Measurements from ENCODE around the gene LRRC43.

LRRC43 gene

GRCh38 chr12:122140467-122141257 is 42.3 kb upstream of the LRRC43 start:
- H3K36me3 ChIP-seq (ENCODE audit: control insufficient read depth, insufficient read depth, low read length) = peaks cover 42% of the 10 kb centered on the region
- no peak overlapping the region for H3K27ac ChIP-seq (ENCODE audit: insufficient read depth, low read length, poor library complexity, severe bottlenecking)
- H3K4me1 ChIP-seq (ENCODE audit: control insufficient read depth, insufficient read depth, low read length, poor library complexity, severe bottlenecking) = no peaks in the 10 kb centered on the region
- DNase-seq = no peak
- H3K4me3 ChIP-seq (ENCODE audit: insufficient read depth, low read depth, low read length, poor library complexity, severe bottlenecking) = no peak overlapping the region
- no peaks in the 10 kb centered on the region for H3K9me3 ChIP-seq (ENCODE audit: control insufficient read depth, low read length)
- no peaks in the 10 kb centered on the region for H3K27me3 ChIP-seq (replicated peaks; ENCODE audit: control insufficient read depth, insufficient read depth, low read length, poor library complexity, severe bottlenecking)

- Histone ChIP-seq H3K27ac (ENCODE audit: insufficient read depth, low read length, poor library complexity, severe bottlenecking) (no peak overlapping the region), H3K36me3 (ENCODE audit: control insufficient read depth, insufficient read depth, low read length) (peaks cover 42% of the 10 kb centered on the region), H3K27me3 (replicated peaks; ENCODE audit: control insufficient read depth, insufficient read depth, low read length, poor library complexity, severe bottlenecking) (no peaks in the 10 kb centered on the region), H3K9me3 (ENCODE audit: control insufficient read depth, low read length) (no peaks in the 10 kb centered on the region), H3K4me1 (ENCODE audit: control insufficient read depth, insufficient read depth, low read length, poor library complexity, severe bottlenecking) (no peaks in the 10 kb centered on the region), H3K4me3 (ENCODE audit: insufficient read depth, low read depth, low read length, poor library complexity, severe bottlenecking) (no peak overlapping the region)
- DNase-seq = no peak
Measured at GRCh38 chr12:122141911-122142725, 40.8 kb upstream of the LRRC43 start.

- no peaks in the 10 kb centered on the region for H3K27me3 ChIP-seq (replicated peaks; ENCODE audit: control insufficient read depth, insufficient read depth, low read length, poor library complexity, severe bottlenecking)
- H3K4me1 ChIP-seq (ENCODE audit: control insufficient read depth, insufficient read depth, low read length, poor library complexity, severe bottlenecking) = no peaks in the 10 kb centered on the region
- H3K36me3 ChIP-seq (ENCODE audit: control insufficient read depth, insufficient read depth, low read length) = peaks cover 42% of the 10 kb centered on the region
- DNase-seq = no peak
- H3K27ac ChIP-seq (ENCODE audit: insufficient read depth, low read length, poor library complexity, severe bottlenecking) = no peak overlapping the region
- no peaks in the 10 kb centered on the region for H3K9me3 ChIP-seq (ENCODE audit: control insufficient read depth, low read length)
- no peak overlapping the region for H3K4me3 ChIP-seq (ENCODE audit: insufficient read depth, low read depth, low read length, poor library complexity, severe bottlenecking)
Measured at GRCh38 chr12:122142857-122143256, 40.1 kb upstream of the LRRC43 start.

- Histone ChIP-seq H3K9me3 (ENCODE audit: control insufficient read depth, low read length) (no peaks in the 10 kb centered on the region), H3K27ac (ENCODE audit: insufficient read depth, low read length, poor library complexity, severe bottlenecking) (no peak overlapping the region), H3K36me3 (ENCODE audit: control insufficient read depth, insufficient read depth, low read length) (peaks cover 36% of the 10 kb centered on the region), H3K4me1 (ENCODE audit: control insufficient read depth, insufficient read depth, low read length, poor library complexity, severe bottlenecking) (no peaks in the 10 kb centered on the region), H3K27me3 (replicated peaks; ENCODE audit: control insufficient read depth, insufficient read depth, low read length, poor library complexity, severe bottlenecking) (no peaks in the 10 kb centered on the region), H3K4me3 (ENCODE audit: insufficient read depth, low read depth, low read length, poor library complexity, severe bottlenecking) (no peak overlapping the region)
- DNase-seq = no peak
Measured at GRCh38 chr12:122144885-122145284, 38.0 kb upstream of the LRRC43 start.

GRCh38 chr12:122145505-122146330 is 37.2 kb upstream of the LRRC43 start:
- H3K4me1 ChIP-seq (ENCODE audit: control insufficient read depth, insufficient read depth, low read length, poor library complexity, severe bottlenecking) = no peaks in the 10 kb centered on the region
- no peak for DNase-seq
- peaks cover 30% of the 10 kb centered on the region for H3K36me3 ChIP-seq (ENCODE audit: control insufficient read depth, insufficient read depth, low read length)
- H3K4me3 ChIP-seq (ENCODE audit: insufficient read depth, low read depth, low read length, poor library complexity, severe bottlenecking) = no peak overlapping the region
- H3K27ac ChIP-seq (ENCODE audit: insufficient read depth, low read length, poor library complexity, severe bottlenecking) = no peak overlapping the region
- H3K27me3 ChIP-seq (replicated peaks; ENCODE audit: control insufficient read depth, insufficient read depth, low read length, poor library complexity, severe bottlenecking) = no peaks in the 10 kb centered on the region
- no peaks in the 10 kb centered on the region for H3K9me3 ChIP-seq (ENCODE audit: control insufficient read depth, low read length)

- Histone ChIP-seq H3K9me3 (ENCODE audit: control insufficient read depth, low read length) (no peaks in the 10 kb centered on the region), H3K4me3 (ENCODE audit: insufficient read depth, low read depth, low read length, poor library complexity, severe bottlenecking) (no peak overlapping the region), H3K27ac (ENCODE audit: insufficient read depth, low read length, poor library complexity, severe bottlenecking) (no peak overlapping the region), H3K27me3 (replicated peaks; ENCODE audit: control insufficient read depth, insufficient read depth, low read length, poor library complexity, severe bottlenecking) (no peaks in the 10 kb centered on the region), H3K4me1 (ENCODE audit: control insufficient read depth, insufficient read depth, low read length, poor library complexity, severe bottlenecking) (no peaks in the 10 kb centered on the region), H3K36me3 (ENCODE audit: control insufficient read depth, insufficient read depth, low read length) (peaks cover 11% of the 10 kb centered on the region)
- DNase-seq = no peak
Measured at GRCh38 chr12:122147514-122148290, 35.2 kb upstream of the LRRC43 start.

- H3K9me3 ChIP-seq (ENCODE audit: control insufficient read depth, low read length) = no peaks in the 10 kb centered on the region
- H3K4me1 ChIP-seq (ENCODE audit: control insufficient read depth, insufficient read depth, low read length, poor library complexity, severe bottlenecking) = no peaks in the 10 kb centered on the region
- no peaks in the 10 kb centered on the region for H3K27me3 ChIP-seq (replicated peaks; ENCODE audit: control insufficient read depth, insufficient read depth, low read length, poor library complexity, severe bottlenecking)
- no peak overlapping the region for H3K4me3 ChIP-seq (ENCODE audit: insufficient read depth, low read depth, low read length, poor library complexity, severe bottlenecking)
- H3K27ac ChIP-seq (ENCODE audit: insufficient read depth, low read length, poor library complexity, severe bottlenecking) = no peak overlapping the region
- peaks cover 4% of the 10 kb centered on the region for H3K36me3 ChIP-seq (ENCODE audit: control insufficient read depth, insufficient read depth, low read length)
- no peak for DNase-seq
Measured at GRCh38 chr12:122148657-122149056, 34.3 kb upstream of the LRRC43 start.

- no peak for DNase-seq
- no peaks in the 10 kb centered on the region for H3K36me3 ChIP-seq (ENCODE audit: control insufficient read depth, insufficient read depth, low read length)
Measured at GRCh38 chr12:122150127-122150681, 32.7 kb upstream of the LRRC43 start.

GRCh38 chr12:122152754-122153153 is 30.2 kb upstream of the LRRC43 start:
- H3K27me3 ChIP-seq (replicated peaks; ENCODE audit: control insufficient read depth, insufficient read depth, low read length, poor library complexity, severe bottlenecking) = no peaks in the 10 kb centered on the region
- no peak overlapping the region for H3K27ac ChIP-seq (ENCODE audit: insufficient read depth, low read length, poor library complexity, severe bottlenecking)
- H3K4me3 ChIP-seq (ENCODE audit: insufficient read depth, low read depth, low read length, poor library complexity, severe bottlenecking) = no peak overlapping the region
- H3K36me3 ChIP-seq (ENCODE audit: control insufficient read depth, insufficient read depth, low read length) = no peaks in the 10 kb centered on the region
- no peaks in the 10 kb centered on the region for H3K9me3 ChIP-seq (ENCODE audit: control insufficient read depth, low read length)
- no peak for DNase-seq
- H3K4me1 ChIP-seq (ENCODE audit: control insufficient read depth, insufficient read depth, low read length, poor library complexity, severe bottlenecking) = no peaks in the 10 kb centered on the region

More at GRCh38 chr12:122150127-122150681, 32.7 kb upstream of the LRRC43 start:
- Histone ChIP-seq H3K4me1 (ENCODE audit: control insufficient read depth, insufficient read depth, low read length, poor library complexity, severe bottlenecking) (no peaks in the 10 kb centered on the region), H3K27me3 (replicated peaks; ENCODE audit: control insufficient read depth, insufficient read depth, low read length, poor library complexity, severe bottlenecking) (no peaks in the 10 kb centered on the region), H3K4me3 (ENCODE audit: insufficient read depth, low read depth, low read length, poor library complexity, severe bottlenecking) (no peak overlapping the region), H3K27ac (ENCODE audit: insufficient read depth, low read length, poor library complexity, severe bottlenecking) (no peak overlapping the region), H3K9me3 (ENCODE audit: control insufficient read depth, low read length) (no peaks in the 10 kb centered on the region)
